Stimulated activated CD4-positive, alpha-beta T cell treated with anti-CD3 and anti-CD28 coated beads, Interleukin-12 subunit alpha, Interleukin-12 subunit beta, amount 100 ng/mL, for 24 hours (primary cell): ENCODE data around the gene CTAG1A.
"Not testable (repeated sequence)": the region's sequence is repeated elsewhere in the genome, so short reads cannot be mapped to it uniquely, and the experiment has no call there.

Source experiments
- DNase-seq, 2 experiments: peaks; one replicate each; pipeline ENCODE4 v3.0.0-alpha.2; 2020; ENCODE audit warnings: low read depth in 2 of 2

CTAG1A gene

GRCh38 chrX:154613586-154613985, 28.7 kb downstream of the CTAG1A start:
- not testable (repeated sequence) for DNase-seq

GRCh38 chrX:154619182-154619581, 34.2 kb downstream of the CTAG1A start, which contains the start of gene CTAG1B:
Gene CTAG1B, minus strand, starts transcription at chrX:154619282. Its CDS starts 64 bp downstream, at chrX:154619218.
- DNase-seq = not testable (repeated sequence)

GRCh38 chrX:154620767-154621414, 36.0 kb downstream of the CTAG1A start:
- not testable (repeated sequence) for DNase-seq

- not testable (repeated sequence) for DNase-seq
These were observed 44.0 kb downstream of the CTAG1A start for GRCh38 chrX:154628960-154629359.

- not testable (repeated sequence) for DNase-seq
These were observed 46.0 kb downstream of the CTAG1A start for GRCh38 chrX:154630949-154631348.

GRCh38 chrX:154633661-154634060, 48.7 kb downstream of the CTAG1A start:
- not testable (repeated sequence) for DNase-seq
